MCF 10A (cell line): ENCODE measurements around the gene GKN2. TPM values are rescaled to one million over a fixed set of nuclear protein-coding genes. Genes with fewer than 3 reads are reported as not detected.
"Not testable (repeated sequence)": the region's sequence is repeated elsewhere in the genome, so short reads cannot be mapped to it uniquely, and the experiment has no call there.

ENCODE experiments used
- BruUV-seq: library from RNA; stranded (reverse); fragments of 400-500 nt; replicated peaks from 2 replicates; lab custom pipeline; 2021; lab: Mats Ljungman, UMichigan
- CTCF ChIA-PET: fragments of 300-600 bp; sonication (Branson Sonifier 250); formaldehyde crosslinking; extraction: SDS; loops from one replicate; lab custom pipeline; 2021; ENCODE audit warnings: antibody characterized with exemption, inconsistent platforms; lab: Yijun Ruan, JAX
- POLR2A ChIA-PET: fragments of 300-600, 350-650 bp; sonication (Branson Sonifier 250); formaldehyde crosslinking; extraction: SDS; loops from one replicate; lab custom pipeline; 2020; ENCODE audit warnings: antibody characterized with exemption, inconsistent platforms; lab: Yijun Ruan, JAX
- DNase-seq: peaks from one replicate; pipeline ENCODE4 v3.0.0-alpha.2; 2018; ENCODE audit not compliant: unreplicated experiment
- H3K27ac Mint-ChIP-seq: one replicate; pipeline ENCODE4 v1.8.0; 2022; ENCODE audit warnings: mild to moderate bottlenecking, low read depth, mixed read lengths; ENCODE audit not compliant: unreplicated experiment
- H3K27me3 Mint-ChIP-seq: one replicate; pipeline ENCODE4 v1.8.0; 2022; ENCODE audit warnings: mixed read lengths; ENCODE audit not compliant: insufficient read depth, unreplicated experiment
- H3K36me3 Mint-ChIP-seq: one replicate; pipeline ENCODE4 v1.8.0; 2022; ENCODE audit warnings: mild to moderate bottlenecking, moderate library complexity, mixed read lengths; ENCODE audit not compliant: insufficient read depth, unreplicated experiment
- H3K4me1 Mint-ChIP-seq: one replicate; pipeline ENCODE4 v1.8.0; 2022; ENCODE audit warnings: mixed read lengths; ENCODE audit not compliant: insufficient read depth, unreplicated experiment
- H3K4me3 Mint-ChIP-seq: one replicate; pipeline ENCODE4 v1.8.0; 2022; ENCODE audit warnings: mild to moderate bottlenecking, moderate library complexity, mixed read lengths; ENCODE audit not compliant: unreplicated experiment
- H3K9me3 Mint-ChIP-seq: one replicate; pipeline ENCODE4 v1.8.0; 2022; ENCODE audit warnings: mixed read lengths; ENCODE audit not compliant: unreplicated experiment
- intact Hi-C: fragments of 100-400 bp; cut with micrococcal nuclease; formaldehyde crosslinking; loops from 2 replicates; pipeline ENCODE4 v1.14.1; 2022
- total RNA-seq: library from RNA; stranded (reverse); gene quantifications from 2 replicates; pipeline ENCODE4 v1.2.3, GENCODE V29; 2022
- TF ChIP-seq, protein P1 (sequence below): fragments of 200-600 bp; IDR thresholded peaks from one replicate; pipeline ENCODE4 v1.8.0; 2022; ENCODE audit warnings: antibody characterized with exemption, mild to moderate bottlenecking; ENCODE audit not compliant: unreplicated experiment

The GKN2 gene
- total RNA-seq, 1 experiment from 2014 or later: not detected

DNA sequence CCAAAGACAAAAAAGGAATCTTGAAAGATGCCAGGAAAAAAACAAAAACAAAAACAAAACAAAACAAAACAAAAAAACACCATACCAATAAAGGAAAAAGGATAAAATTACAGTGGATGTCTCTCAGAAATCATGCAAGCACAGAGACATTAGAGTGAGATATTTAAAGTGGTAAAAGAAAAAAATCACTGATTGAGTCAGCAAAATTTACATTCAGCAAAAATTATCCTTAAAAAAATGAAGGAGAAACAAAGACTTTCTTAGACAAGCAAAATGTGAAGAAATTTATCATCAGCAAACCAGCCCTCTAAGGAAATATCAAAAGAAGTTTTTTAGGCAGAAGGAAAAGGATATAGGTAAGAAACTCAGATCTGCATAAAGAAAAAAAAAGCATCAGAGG is 11.6 kb upstream of the GKN2 start:
- H3K9me3 Mint-ChIP-seq: no peaks in the 10 kb centered on the region
- peaks cover 12% of the 10 kb centered on the region for H3K27me3 Mint-ChIP-seq
- ChIA-PET POLR2A (interaction anchor here (0.6 kb wide), 1 partner anchor 632 kb away, joined by 3 read pairs; no protein-coding TSS in a partner anchor), CTCF (no interaction called here)
- no peak for DNase-seq
- no peaks in the 10 kb centered on the region for H3K36me3 Mint-ChIP-seq
- H3K27ac Mint-ChIP-seq: no peak overlapping the region
- no TSS peak for BruUV-seq
- H3K4me1 Mint-ChIP-seq: no peaks in the 10 kb centered on the region
- TF ChIP-seq, protein P1, sequence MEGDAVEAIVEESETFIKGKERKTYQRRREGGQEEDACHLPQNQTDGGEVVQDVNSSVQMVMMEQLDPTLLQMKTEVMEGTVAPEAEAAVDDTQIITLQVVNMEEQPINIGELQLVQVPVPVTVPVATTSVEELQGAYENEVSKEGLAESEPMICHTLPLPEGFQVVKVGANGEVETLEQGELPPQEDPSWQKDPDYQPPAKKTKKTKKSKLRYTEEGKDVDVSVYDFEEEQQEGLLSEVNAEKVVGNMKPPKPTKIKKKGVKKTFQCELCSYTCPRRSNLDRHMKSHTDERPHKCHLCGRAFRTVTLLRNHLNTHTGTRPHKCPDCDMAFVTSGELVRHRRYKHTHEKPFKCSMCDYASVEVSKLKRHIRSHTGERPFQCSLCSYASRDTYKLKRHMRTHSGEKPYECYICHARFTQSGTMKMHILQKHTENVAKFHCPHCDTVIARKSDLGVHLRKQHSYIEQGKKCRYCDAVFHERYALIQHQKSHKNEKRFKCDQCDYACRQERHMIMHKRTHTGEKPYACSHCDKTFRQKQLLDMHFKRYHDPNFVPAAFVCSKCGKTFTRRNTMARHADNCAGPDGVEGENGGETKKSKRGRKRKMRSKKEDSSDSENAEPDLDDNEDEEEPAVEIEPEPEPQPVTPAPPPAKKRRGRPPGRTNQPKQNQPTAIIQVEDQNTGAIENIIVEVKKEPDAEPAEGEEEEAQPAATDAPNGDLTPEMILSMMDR: no peak
- intact Hi-C loops: no loop called here
- no peak overlapping the region for H3K4me3 Mint-ChIP-seq

DNA sequence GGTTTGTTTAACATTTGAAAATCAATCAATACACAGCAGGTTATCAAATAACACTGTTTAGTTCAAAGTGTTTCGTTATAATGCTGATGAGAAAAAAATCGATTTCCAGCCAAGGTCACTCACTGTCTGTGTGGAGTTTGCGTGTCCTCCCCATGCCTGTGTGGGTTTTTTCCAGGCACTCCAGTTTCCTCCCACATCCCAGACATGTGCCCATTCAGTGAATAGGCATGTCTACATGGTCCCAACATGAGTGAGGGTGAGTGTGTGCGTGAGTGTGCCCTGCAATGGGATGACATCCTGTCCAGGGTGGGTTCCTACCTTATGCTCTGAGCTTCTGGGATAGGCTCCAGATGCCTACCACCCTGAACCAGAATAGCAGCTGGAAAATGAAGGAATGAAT is 8.7 kb upstream of the GKN2 start:
- no peaks in the 10 kb centered on the region for H3K36me3 Mint-ChIP-seq
- H3K27ac Mint-ChIP-seq: no peak overlapping the region
- ChIA-PET CTCF (interaction anchor here (0.6 to 0.8 kb wide), 2 partner anchors 95 to 497 kb away, joined by 3 to 6 read pairs; no protein-coding TSS in a partner anchor), POLR2A (interaction anchor here (0.6 kb wide), 1 partner anchor 725 kb away, joined by 3 read pairs; no protein-coding TSS in a partner anchor)
- TF ChIP-seq, protein P1: no peak
- no TSS peak for BruUV-seq
- H3K9me3 Mint-ChIP-seq: no peaks in the 10 kb centered on the region
- no peak overlapping the region for H3K4me3 Mint-ChIP-seq
- intact Hi-C loops: no loop called here
- DNase-seq: no peak
- no peaks in the 10 kb centered on the region for H3K4me1 Mint-ChIP-seq
- H3K27me3 Mint-ChIP-seq: no peaks in the 10 kb centered on the region

DNA sequence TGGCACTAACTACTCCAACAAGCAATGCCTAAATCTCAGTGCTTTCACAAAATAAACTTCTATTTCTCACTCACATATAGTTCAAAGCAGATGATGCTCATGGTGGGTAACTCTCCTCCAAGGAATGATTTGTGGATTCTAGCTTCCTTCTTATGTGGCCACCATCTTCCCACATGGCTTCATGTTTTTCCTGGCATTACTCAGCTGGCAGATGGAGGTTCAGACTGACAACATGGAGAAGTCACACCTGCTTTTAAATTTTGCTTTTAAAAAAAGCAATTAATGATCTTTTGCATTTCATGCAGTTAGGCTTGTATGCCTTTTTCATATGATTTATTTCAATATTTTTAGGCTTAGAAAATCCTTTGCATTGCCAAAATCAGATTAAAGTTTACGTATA is 6.3 kb upstream of the GKN2 start:
- intact Hi-C loops: no loop called here
- CTCF ChIA-PET: interaction anchor here (0.6 to 1.0 kb wide), 4 partner anchors 16 to 610 kb away, joined by 3 to 6 read pairs (median 3); no protein-coding TSS in a partner anchor
- H3K27ac Mint-ChIP-seq: no peak overlapping the region
- no peaks in the 10 kb centered on the region for H3K4me1 Mint-ChIP-seq
- DNase-seq: no peak
- H3K36me3 Mint-ChIP-seq: no peaks in the 10 kb centered on the region
- TF ChIP-seq, protein P1: no peak
- POLR2A ChIA-PET: interaction anchor here (0.7 kb wide), 1 partner anchor 10 kb away, joined by 3 read pairs; no protein-coding TSS in a partner anchor
- no TSS peak for BruUV-seq
- no peaks in the 10 kb centered on the region for H3K27me3 Mint-ChIP-seq
- H3K9me3 Mint-ChIP-seq: no peaks in the 10 kb centered on the region
- H3K4me3 Mint-ChIP-seq: no peak overlapping the region

DNA sequence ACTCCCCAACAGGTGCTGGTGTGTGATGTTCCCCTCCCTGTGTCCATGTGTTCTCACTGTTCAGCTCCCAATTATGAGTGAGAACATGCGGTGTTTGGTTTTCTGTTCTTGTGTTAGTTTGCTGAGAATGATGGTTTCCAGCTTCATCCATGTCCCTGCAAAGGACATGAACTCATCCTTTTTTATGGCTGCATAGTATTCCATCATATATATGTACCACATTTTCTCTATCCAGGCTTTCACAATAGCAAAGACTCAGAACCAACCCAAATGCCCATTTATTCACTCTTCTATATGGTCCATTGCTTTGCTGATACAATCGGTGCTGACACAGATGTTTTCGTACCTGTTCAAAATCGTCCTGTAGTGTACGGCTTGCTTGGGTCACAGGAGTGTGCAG is 2.7 kb upstream of the GKN2 start:
- H3K9me3 Mint-ChIP-seq, H3K27ac Mint-ChIP-seq, DNase-seq, H3K4me3 Mint-ChIP-seq, H3K4me1 Mint-ChIP-seq, BruUV-seq, H3K36me3 Mint-ChIP-seq, intact Hi-C loops, H3K27me3 Mint-ChIP-seq: not testable (repeated sequence)
- CTCF ChIA-PET: interaction anchor here (4.8 kb wide), 1 partner anchor 12 kb away, joined by 32 read pairs; no protein-coding TSS in a partner anchor
- POLR2A ChIA-PET: interaction anchor here (0.6 kb wide), 1 partner anchor 326 kb away, joined by 3 read pairs; no protein-coding TSS in a partner anchor
